ENCODE measurements around the gene BBS12. TPM values are rescaled to one million over a fixed set of nuclear protein-coding genes. Genes with fewer than 3 reads are reported as not detected.
"Not testable (repeated sequence)": the region's sequence is repeated elsewhere in the genome, so short reads cannot be mapped to it uniquely, and the experiment has no call there.

Gene BBS12
- total RNA-seq, 1 donor from 2014 or later, result 4.7 TPM

DNA sequence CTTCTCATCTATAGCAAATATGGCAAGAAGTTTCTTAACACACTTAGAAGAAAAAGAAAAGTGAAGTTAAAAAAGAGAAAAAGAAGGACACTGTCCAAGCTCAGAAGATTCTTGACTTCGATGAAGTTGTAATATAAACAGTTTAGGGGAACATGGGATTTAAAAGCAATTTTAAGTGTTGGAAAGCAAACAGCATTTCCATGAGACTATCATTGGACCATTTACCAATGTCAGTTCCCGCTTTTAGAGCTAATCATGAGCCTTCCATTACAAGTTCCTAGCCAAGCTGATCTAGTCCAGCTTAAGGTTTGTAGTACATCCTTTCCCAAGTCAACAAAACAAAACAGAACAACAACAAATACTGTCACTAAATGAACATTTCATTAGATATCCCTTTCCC is 49.0 kb downstream of the BBS12 start:
- no peak overlapping the region for H3K27ac Mint-ChIP-seq
- intact Hi-C loops (cut with micrococcal nuclease), result no loop called here
- no peaks in the 10 kb centered on the region for H3K27me3 Mint-ChIP-seq
- DNase-seq, result peak; percentile 20
- peaks cover 7% of the 10 kb centered on the region for H3K36me3 Mint-ChIP-seq (ENCODE audit: low read depth)
- peaks cover 23% of the 10 kb centered on the region for H3K4me1 Mint-ChIP-seq
- no peak overlapping the region for H3K4me3 Mint-ChIP-seq
- peaks cover 15% of the 10 kb centered on the region for H3K9me3 Mint-ChIP-seq

- H3K4me1 Mint-ChIP-seq, result peaks cover 23% of the 10 kb centered on the region
Measured at GRCh38 chr4:122783301-122784215, 51.1 kb downstream of the BBS12 start.

GRCh38 chr4:122784261-122784660 is 51.8 kb downstream of the BBS12 start:
- peaks cover 23% of the 10 kb centered on the region for H3K4me1 Mint-ChIP-seq
- H3K9me3 Mint-ChIP-seq, result peaks cover 15% of the 10 kb centered on the region
- H3K27ac Mint-ChIP-seq, result no peak overlapping the region
- H3K36me3 Mint-ChIP-seq (ENCODE audit: low read depth), result peaks cover 7% of the 10 kb centered on the region
- peak; percentile 43 for DNase-seq
- intact Hi-C loops (cut with micrococcal nuclease), result no loop called here
- no peak overlapping the region for H3K4me3 Mint-ChIP-seq
- H3K27me3 Mint-ChIP-seq, result no peaks in the 10 kb centered on the region

More at GRCh38 chr4:122783301-122784215, 51.1 kb downstream of the BBS12 start:
- H3K27ac Mint-ChIP-seq, result no peak overlapping the region
- intact Hi-C loops (cut with micrococcal nuclease), result no loop called here
- no peaks in the 10 kb centered on the region for H3K27me3 Mint-ChIP-seq
- H3K9me3 Mint-ChIP-seq, result peaks cover 15% of the 10 kb centered on the region
- peak; percentile 52 for DNase-seq
- H3K36me3 Mint-ChIP-seq (ENCODE audit: low read depth), result peaks cover 7% of the 10 kb centered on the region
- no peak overlapping the region for H3K4me3 Mint-ChIP-seq

GRCh38 chr4:122785099-122785498 is 52.6 kb downstream of the BBS12 start:
- Mint-ChIP-seq H3K27ac (peak overlapping the region; percentile 87), H3K9me3 (peaks cover 15% of the 10 kb centered on the region), H3K4me1 (peaks cover 26% of the 10 kb centered on the region), H3K4me3 (peak overlapping the region; percentile 4), H3K27me3 (no peaks in the 10 kb centered on the region), H3K36me3 (ENCODE audit: low read depth) (peaks cover 7% of the 10 kb centered on the region)
- peak; percentile 53 for DNase-seq
- intact Hi-C loops (cut with micrococcal nuclease), result loop anchor here (1.0 kb wide), 1 partner anchor 43 kb away; no protein-coding TSS in a partner anchor

DNA sequence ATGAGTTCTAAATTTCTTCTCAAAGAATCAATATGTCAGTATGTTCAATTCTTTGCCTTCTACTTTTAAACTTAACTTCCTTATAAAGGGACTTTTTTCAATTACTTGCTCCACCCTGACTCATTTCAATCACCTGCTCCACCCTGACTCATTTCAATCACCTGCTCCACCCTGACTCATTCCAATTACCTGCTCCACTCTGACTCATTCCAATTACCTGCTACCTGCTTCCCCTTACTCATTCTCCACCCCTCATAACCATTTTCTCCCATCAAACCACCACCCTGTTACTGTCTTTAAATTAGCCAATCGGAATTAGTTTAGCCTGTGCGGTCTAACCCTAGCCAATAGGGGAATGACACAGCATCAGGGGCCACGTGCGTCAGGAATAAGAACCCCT is 53.8 kb downstream of the BBS12 start:
- H3K4me3 Mint-ChIP-seq, result peak overlapping the region; percentile 2
- H3K27ac Mint-ChIP-seq, result peak overlapping the region; percentile 87

GRCh38 chr4:122786920-122787319 is 54.4 kb downstream of the BBS12 start:
- intact Hi-C loops (cut with micrococcal nuclease), result loop anchor here (1.0 kb wide), 3 partner anchors 23 to 209 kb away; no protein-coding TSS in a partner anchor
- H3K4me3 Mint-ChIP-seq; DNase-seq; H3K27ac Mint-ChIP-seq; H3K36me3 Mint-ChIP-seq (ENCODE audit: low read depth); H3K27me3 Mint-ChIP-seq: not testable (repeated sequence)
- H3K4me1 Mint-ChIP-seq, result peaks cover 26% of the 10 kb centered on the region
- H3K9me3 Mint-ChIP-seq, result peaks cover 15% of the 10 kb centered on the region

More for the DNA sequence above, 53.8 kb downstream of the BBS12 start:
- DNase-seq, result peak; percentile 58
- H3K27me3 Mint-ChIP-seq; H3K36me3 Mint-ChIP-seq (ENCODE audit: low read depth): not testable (repeated sequence)
- Mint-ChIP-seq H3K4me1 (peaks cover 26% of the 10 kb centered on the region), H3K9me3 (peaks cover 15% of the 10 kb centered on the region)
- intact Hi-C loops (cut with micrococcal nuclease), result loop anchor here (1.0 kb wide), 3 partner anchors 22 to 208 kb away; no protein-coding TSS in a partner anchor

DNA sequence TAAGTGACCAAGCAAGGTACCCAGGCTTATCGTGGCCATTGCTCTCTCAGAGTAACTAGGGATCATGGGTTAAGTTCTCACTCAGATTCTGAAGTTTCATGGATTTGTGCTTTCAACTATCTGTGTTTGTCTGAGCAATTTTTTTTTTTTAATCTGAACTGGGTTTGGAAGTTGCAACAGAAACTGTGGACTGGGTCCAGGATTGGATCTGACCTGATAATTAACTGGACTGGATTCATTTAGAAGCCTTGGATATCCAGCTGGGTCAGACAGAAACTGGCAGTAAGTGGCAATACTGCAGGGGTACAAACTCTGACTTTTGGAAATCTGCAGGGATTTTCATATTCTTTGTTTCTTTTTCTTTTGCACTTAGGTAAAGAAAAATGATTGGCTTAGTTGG is 55.4 kb downstream of the BBS12 start:
- peak; percentile 34 for DNase-seq
- H3K4me3 Mint-ChIP-seq, result no peak overlapping the region
- intact Hi-C loops (cut with micrococcal nuclease), result no loop called here

GRCh38 chr4:122788935-122789334 is 56.4 kb downstream of the BBS12 start:
- no peak for DNase-seq
- intact Hi-C loops (cut with micrococcal nuclease), result no loop called here
- Mint-ChIP-seq H3K4me1 (peaks cover 24% of the 10 kb centered on the region), H3K36me3 (ENCODE audit: low read depth) (peaks cover 7% of the 10 kb centered on the region), H3K27me3 (peaks cover 2% of the 10 kb centered on the region), H3K4me3 (no peak overlapping the region), H3K9me3 (peaks cover 15% of the 10 kb centered on the region), H3K27ac (no peak overlapping the region)

More for the DNA sequence above, 55.4 kb downstream of the BBS12 start:
- H3K27me3 Mint-ChIP-seq, result peaks cover 2% of the 10 kb centered on the region
- H3K9me3 Mint-ChIP-seq, result peaks cover 15% of the 10 kb centered on the region
- no peak overlapping the region for H3K27ac Mint-ChIP-seq
- H3K36me3 Mint-ChIP-seq (ENCODE audit: low read depth), result peaks cover 7% of the 10 kb centered on the region
- H3K4me1 Mint-ChIP-seq, result peaks cover 26% of the 10 kb centered on the region

- Mint-ChIP-seq H3K9me3 (no peaks in the 10 kb centered on the region), H3K27me3 (peaks cover 2% of the 10 kb centered on the region), H3K27ac (no peak overlapping the region), H3K36me3 (ENCODE audit: low read depth) (no peaks in the 10 kb centered on the region), H3K4me1 (peaks cover 9% of the 10 kb centered on the region), H3K4me3 (no peak overlapping the region)
- intact Hi-C loops (cut with micrococcal nuclease), result no loop called here
- DNase-seq, result no peak
Measured at GRCh38 chr4:122793811-122794210, 61.3 kb downstream of the BBS12 start.

Other genes with a start within 250 kb of the BBS12 start
- 93.8 and 95.3 TPM in 2 replicates for gene IL21, start 111.6 kb upstream of the BBS12 start, total RNA-seq
- 13.3 and 13.8 TPM in 2 replicates for gene FGF2, start 94.1 kb downstream of the BBS12 start, total RNA-seq
- 8.8 and 10.0 TPM in 2 replicates for gene NUDT6, start 189.9 kb downstream of the BBS12 start, total RNA-seq